NCI-H2107 (cell line): ENCODE measurements around the gene TMEM229B.

Experiments used
- DNase-seq: peaks from one replicate; lab custom pipeline; 2025; lab: John Stamatoyannopoulos, UW

The TMEM229B gene

GRCh38 chr14:67423424-67423823 lies 65.1 kb downstream of the TMEM229B start:
- no peak for DNase-seq

- no peak for DNase-seq
Measured at GRCh38 chr14:67421356-67422224, 66.9 kb downstream of the TMEM229B start.
